Activated CD8-positive, alpha-beta T cell treated with anti-CD3 and anti-CD28 coated beads, Interleukin-2, amount 10 ng/mL, durations not matched to agents 7 days and 5 days (primary cell): ENCODE results near the gene PATJ. TPM values are rescaled to one million over a fixed set of nuclear protein-coding genes. Genes with fewer than 3 reads are reported as not detected.
"Not testable (repeated sequence)": the region's sequence is repeated elsewhere in the genome, so short reads cannot be mapped to it uniquely, and the experiment has no call there.

ENCODE experiments used
- ATAC-seq: fragments of 150-1000 bp; cut with Tn5 transposase; one replicate; pipeline ENCODE4 v1.10.0; 2021; ENCODE audit warnings: moderate library complexity
- CTCF ChIA-PET: fragments of 350-600 bp; sonication (Branson Sonifier 250); formaldehyde crosslinking; loops from one replicate; lab custom pipeline; 2021; ENCODE audit warnings: antibody characterized with exemption; lab: Charles Lee
- POLR2A ChIA-PET: fragments of 350-600 bp; sonication (Branson Sonifier 250); formaldehyde crosslinking; loops from one replicate; lab custom pipeline; 2021; ENCODE audit warnings: antibody characterized with exemption; lab: Charles Lee
- DNase-seq: peaks from one replicate; pipeline ENCODE4 v3.0.0-alpha.2; 2020
- H3K27ac Mint-ChIP-seq: one replicate; pipeline ENCODE4 v1.8.0; 2021; ENCODE audit warnings: mild to moderate bottlenecking, mixed read lengths
- H3K27me3 Mint-ChIP-seq: one replicate; pipeline ENCODE4 v1.8.0; 2021; ENCODE audit warnings: low read depth, mixed read lengths
- H3K36me3 Mint-ChIP-seq: one replicate; pipeline ENCODE4 v1.8.0; 2021; ENCODE audit warnings: low read depth, mixed read lengths
- H3K4me1 Mint-ChIP-seq: one replicate; pipeline ENCODE4 v1.8.0; 2021; ENCODE audit warnings: low read depth, mixed read lengths
- H3K4me3 Mint-ChIP-seq: one replicate; pipeline ENCODE4 v1.8.0; 2021; ENCODE audit warnings: mild to moderate bottlenecking, mixed read lengths
- H3K9me3 Mint-ChIP-seq: one replicate; pipeline ENCODE4 v1.8.0; 2022; ENCODE audit warnings: mixed read lengths; ENCODE audit not compliant: insufficient read depth
- total RNA-seq, 2 experiments: library from RNA; stranded (reverse); gene quantifications; one replicate each; pipeline ENCODE4 v1.2.3, GENCODE V29; 2021

The PATJ gene
- total RNA-seq, 2 experiments from 2014 or later: 8.8 to 10.9 TPM

DNA sequence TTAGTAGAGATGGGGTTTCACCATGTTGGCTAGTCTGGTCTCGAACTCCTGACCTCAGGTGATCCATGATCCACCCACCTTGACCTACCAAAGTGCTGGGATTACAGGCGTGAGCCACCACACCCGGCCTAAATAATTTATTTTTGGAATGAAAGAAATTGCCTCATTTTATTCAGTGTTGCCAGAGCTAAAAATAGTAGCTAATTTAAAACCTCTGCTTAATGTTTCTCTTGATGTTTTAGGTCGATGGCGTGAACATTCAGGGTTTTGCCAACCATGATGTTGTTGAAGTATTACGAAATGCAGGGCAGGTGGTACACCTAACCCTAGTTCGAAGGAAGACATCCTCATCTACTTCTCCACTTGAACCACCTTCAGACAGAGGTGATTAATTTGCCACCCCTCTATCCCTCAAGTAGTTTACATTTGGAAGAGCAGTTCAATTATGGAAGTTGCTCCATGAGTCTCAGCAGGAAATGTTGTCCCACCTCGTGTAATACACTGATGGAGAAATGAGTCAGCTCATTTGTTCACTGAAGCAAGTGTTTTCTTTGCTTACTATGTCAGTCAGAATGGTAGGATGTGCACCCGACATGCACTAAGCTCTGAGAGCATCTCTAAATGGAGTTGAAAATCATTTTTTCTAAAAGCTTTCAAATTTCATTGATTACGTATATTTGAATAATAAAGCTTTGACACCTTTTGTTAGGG lies 54.9 kb downstream of the PATJ start:
- ChIA-PET POLR2A (interaction anchor here (0.8 kb wide), 1 partner anchor 72 kb away, joined by 5 read pairs; no protein-coding TSS in a partner anchor), CTCF (interaction anchor here (1.0 to 1.1 kb wide), 2 partner anchors 12 to 13 kb away, joined by 3 read pairs; no protein-coding TSS in a partner anchor)
- Mint-ChIP-seq H3K27ac (no peak overlapping the region), H3K4me1 (peaks cover 10% of the 10 kb centered on the region), H3K36me3 (peaks cover 24% of the 10 kb centered on the region), H3K27me3 (no peaks in the 10 kb centered on the region), H3K4me3 (no peak overlapping the region), H3K9me3 (peaks cover 4% of the 10 kb centered on the region)
- ATAC-seq: no peak
- no peak for DNase-seq

- H3K4me3 Mint-ChIP-seq, ATAC-seq, DNase-seq, POLR2A ChIA-PET, CTCF ChIA-PET, H3K27me3 Mint-ChIP-seq, H3K9me3 Mint-ChIP-seq, H3K27ac Mint-ChIP-seq: not testable (repeated sequence)
- Mint-ChIP-seq H3K36me3 (peaks cover 24% of the 10 kb centered on the region), H3K4me1 (peaks cover 10% of the 10 kb centered on the region)
Observed at GRCh38 chr1:61801047-61801446, 58.8 kb downstream of the PATJ start.

DNA sequence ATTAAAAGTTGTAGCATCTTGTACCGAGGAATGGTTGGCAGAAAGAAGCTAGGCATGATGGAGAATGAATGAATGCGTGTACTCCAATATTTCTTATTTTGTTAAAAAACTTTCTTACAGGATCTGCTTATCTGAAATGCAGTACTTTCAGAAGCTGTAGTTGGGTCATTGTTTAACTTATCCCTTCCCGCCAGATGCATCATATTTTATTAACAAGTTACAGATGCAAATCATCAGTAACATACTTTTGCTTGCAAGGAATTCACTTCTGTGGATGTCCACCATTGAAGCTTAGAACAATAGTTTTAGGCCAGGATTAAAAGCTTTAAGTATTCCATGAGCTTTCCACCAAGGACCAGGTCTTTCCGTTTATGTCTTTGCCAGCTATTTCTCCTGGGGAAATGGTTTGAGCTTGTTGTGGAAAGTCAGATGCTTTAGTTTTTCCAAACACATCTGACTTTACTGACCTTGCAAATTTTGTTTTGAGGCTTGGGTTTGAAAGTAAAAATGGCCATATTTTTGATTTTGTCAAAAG lies 65.4 kb downstream of the PATJ start:
- Mint-ChIP-seq H3K4me1 (no peaks in the 10 kb centered on the region), H3K27me3 (no peaks in the 10 kb centered on the region), H3K4me3 (no peak overlapping the region), H3K9me3 (no peaks in the 10 kb centered on the region), H3K36me3 (peaks cover 1% of the 10 kb centered on the region), H3K27ac (no peak overlapping the region)
- no peak for ATAC-seq
- ChIA-PET CTCF (no interaction called here), POLR2A (no interaction called here)
- no peak for DNase-seq

DNA sequence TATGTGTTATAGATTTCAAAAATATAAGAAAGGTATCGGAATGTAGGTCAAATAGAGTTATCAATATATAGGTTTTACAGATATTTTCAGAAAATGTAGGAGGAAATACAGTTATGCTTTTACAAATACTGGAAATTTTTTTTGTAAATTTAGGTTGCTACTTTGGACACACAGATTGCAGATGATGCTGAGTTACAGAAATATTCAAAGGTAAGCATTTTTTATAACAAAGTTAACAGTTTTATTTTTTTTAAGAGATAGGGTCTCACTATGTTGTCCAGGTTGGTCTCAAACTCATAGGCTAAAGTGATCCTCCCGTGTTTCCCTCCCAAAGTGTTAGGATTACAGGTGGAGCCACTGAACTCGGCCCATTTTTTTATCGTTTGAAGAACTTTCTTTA lies 66.0 kb downstream of the PATJ start:
- ATAC-seq (no peak), DNase-seq (no peak)
- Mint-ChIP-seq H3K27me3 (no peaks in the 10 kb centered on the region), H3K27ac (no peak overlapping the region), H3K4me1 (no peaks in the 10 kb centered on the region), H3K9me3 (no peaks in the 10 kb centered on the region), H3K36me3 (no peaks in the 10 kb centered on the region), H3K4me3 (no peak overlapping the region)
- ChIA-PET POLR2A (no interaction called here), CTCF (no interaction called here)

GRCh38 chr1:61808968-61809367 lies 66.7 kb downstream of the PATJ start:
- DNase-seq: no peak
- H3K27me3 Mint-ChIP-seq: no peaks in the 10 kb centered on the region
- no peak overlapping the region for H3K4me3 Mint-ChIP-seq
- H3K4me1 Mint-ChIP-seq: no peaks in the 10 kb centered on the region
- no peaks in the 10 kb centered on the region for H3K9me3 Mint-ChIP-seq
- POLR2A ChIA-PET: no interaction called here
- no peak overlapping the region for H3K27ac Mint-ChIP-seq
- CTCF ChIA-PET: no interaction called here
- no peak for ATAC-seq
- no peaks in the 10 kb centered on the region for H3K36me3 Mint-ChIP-seq

DNA sequence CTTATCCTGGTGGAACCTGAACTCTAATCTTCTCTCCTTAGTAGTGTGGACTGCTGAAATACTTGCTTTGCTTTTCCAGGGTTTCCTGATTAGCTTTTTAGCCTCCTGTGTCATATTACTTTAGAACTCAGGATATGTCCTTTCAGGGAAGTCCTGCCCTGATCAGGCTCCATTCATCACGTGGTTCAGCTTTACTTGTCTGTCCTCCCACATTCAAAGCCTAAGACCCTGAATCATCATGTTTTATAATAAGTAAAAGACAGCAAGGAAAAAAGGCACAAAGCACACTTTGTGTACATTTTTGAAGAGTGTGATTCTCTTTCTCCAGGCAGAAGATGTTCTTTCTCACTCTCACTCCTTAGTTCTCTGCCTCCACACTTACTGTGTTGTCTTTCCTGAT lies 70.6 kb downstream of the PATJ start:
- Mint-ChIP-seq H3K27ac (no peak overlapping the region), H3K9me3 (no peaks in the 10 kb centered on the region), H3K27me3 (no peaks in the 10 kb centered on the region), H3K4me3 (no peak overlapping the region), H3K4me1 (no peaks in the 10 kb centered on the region), H3K36me3 (no peaks in the 10 kb centered on the region)
- no peak for ATAC-seq
- POLR2A ChIA-PET: no interaction called here
- CTCF ChIA-PET: no interaction called here
- DNase-seq: no peak

DNA sequence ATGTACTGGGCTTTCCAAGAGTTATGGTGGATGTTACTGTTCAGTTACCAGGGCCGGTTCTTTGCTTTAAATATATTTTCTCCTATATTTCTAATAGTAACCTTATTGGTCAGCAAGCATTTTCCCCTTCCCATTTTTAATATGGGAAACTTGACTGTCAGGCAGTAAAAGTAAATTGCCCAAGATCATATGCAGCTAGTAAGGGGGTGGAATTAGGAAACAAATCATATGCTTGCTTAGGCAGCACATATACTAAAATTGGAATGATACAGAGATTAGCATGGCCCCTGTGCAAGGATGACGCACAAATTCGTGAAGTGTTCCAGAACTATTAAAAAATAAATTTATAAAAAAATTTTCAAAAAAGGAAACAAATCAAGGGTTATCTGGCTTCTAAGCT lies 73.9 kb downstream of the PATJ start:
- no peak overlapping the region for H3K4me3 Mint-ChIP-seq
- H3K27me3 Mint-ChIP-seq: no peaks in the 10 kb centered on the region
- CTCF ChIA-PET: no interaction called here
- no peaks in the 10 kb centered on the region for H3K9me3 Mint-ChIP-seq
- DNase-seq (no peak), ATAC-seq (no peak)
- H3K27ac Mint-ChIP-seq: no peak overlapping the region
- no peaks in the 10 kb centered on the region for H3K36me3 Mint-ChIP-seq
- POLR2A ChIA-PET: no interaction called here
- no peaks in the 10 kb centered on the region for H3K4me1 Mint-ChIP-seq

- Mint-ChIP-seq H3K27me3 (no peaks in the 10 kb centered on the region), H3K4me3 (no peak overlapping the region), H3K9me3 (no peaks in the 10 kb centered on the region), H3K36me3 (peaks cover 7% of the 10 kb centered on the region), H3K4me1 (no peaks in the 10 kb centered on the region), H3K27ac (no peak overlapping the region)
- no peak for ATAC-seq
- ChIA-PET CTCF (no interaction called here), POLR2A (no interaction called here)
- DNase-seq: no peak
Observed at GRCh38 chr1:61818992-61819391, 76.7 kb downstream of the PATJ start.

DNA sequence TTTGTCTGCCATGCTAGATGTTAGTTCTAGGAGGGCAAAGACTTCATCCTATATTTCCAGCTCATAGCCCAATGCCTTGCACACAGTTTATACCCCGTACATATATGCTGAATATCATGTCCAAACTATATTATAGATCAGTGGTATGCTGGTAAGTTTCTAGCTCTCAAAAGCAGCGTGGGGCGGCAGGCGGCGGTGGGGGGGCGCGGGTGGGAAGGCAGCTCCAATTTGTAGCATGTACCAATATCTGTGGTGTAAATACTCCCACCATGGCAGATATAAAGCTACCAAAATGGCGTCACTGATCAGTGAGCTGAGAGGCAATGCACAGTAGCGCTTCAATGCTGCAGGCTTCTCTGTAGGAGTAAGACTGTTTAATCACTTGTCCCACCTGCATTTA lies 77.1 kb downstream of the PATJ start:
- Mint-ChIP-seq H3K4me3 (no peak overlapping the region), H3K4me1 (no peaks in the 10 kb centered on the region), H3K36me3 (peaks cover 7% of the 10 kb centered on the region), H3K27me3 (no peaks in the 10 kb centered on the region), H3K27ac (no peak overlapping the region), H3K9me3 (no peaks in the 10 kb centered on the region)
- ChIA-PET CTCF (no interaction called here), POLR2A (no interaction called here)
- DNase-seq (no peak), ATAC-seq (no peak)

GRCh38 chr1:61825393-61825792 lies 83.1 kb downstream of the PATJ start:
- DNase-seq (no peak), ATAC-seq (no peak)
- CTCF ChIA-PET: no interaction called here
- Mint-ChIP-seq H3K4me1 (no peaks in the 10 kb centered on the region), H3K9me3 (no peaks in the 10 kb centered on the region), H3K36me3 (peaks cover 14% of the 10 kb centered on the region), H3K27ac (no peak overlapping the region), H3K4me3 (no peak overlapping the region), H3K27me3 (no peaks in the 10 kb centered on the region)
- POLR2A ChIA-PET: no interaction called here

GRCh38 chr1:61828805-61829204 lies 86.5 kb downstream of the PATJ start:
- no peak overlapping the region for H3K27ac Mint-ChIP-seq
- no peak overlapping the region for H3K4me3 Mint-ChIP-seq
- DNase-seq (no peak), ATAC-seq (no peak)
- ChIA-PET POLR2A (no interaction called here), CTCF (no interaction called here)
- H3K36me3 Mint-ChIP-seq: peaks cover 9% of the 10 kb centered on the region
- H3K27me3 Mint-ChIP-seq: no peaks in the 10 kb centered on the region
- no peaks in the 10 kb centered on the region for H3K9me3 Mint-ChIP-seq
- H3K4me1 Mint-ChIP-seq: no peaks in the 10 kb centered on the region

DNA sequence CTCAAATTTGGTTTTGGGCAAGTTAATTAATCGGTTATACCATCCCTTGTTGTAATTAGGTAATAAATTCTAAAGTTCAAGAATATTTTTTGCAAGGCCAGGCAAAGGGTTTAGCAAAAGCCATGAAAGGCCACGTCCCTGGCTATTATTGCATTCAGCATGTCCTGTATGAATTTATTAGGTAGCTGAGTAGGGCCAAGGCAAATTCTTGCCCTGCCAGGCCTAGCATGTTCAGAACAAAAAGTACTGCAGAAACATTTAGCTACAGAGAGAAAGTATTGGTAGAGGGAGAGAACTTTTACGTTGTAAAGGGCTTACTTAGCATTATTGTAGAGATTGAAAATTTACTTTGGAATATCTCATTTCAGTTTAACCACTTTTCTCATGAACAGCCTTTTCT lies 94.4 kb downstream of the PATJ start:
- H3K9me3 Mint-ChIP-seq: no peaks in the 10 kb centered on the region
- H3K36me3 Mint-ChIP-seq: no peaks in the 10 kb centered on the region
- H3K27me3 Mint-ChIP-seq: no peaks in the 10 kb centered on the region
- H3K27ac Mint-ChIP-seq: no peak overlapping the region
- POLR2A ChIA-PET: no interaction called here
- H3K4me1 Mint-ChIP-seq: no peaks in the 10 kb centered on the region
- no peak overlapping the region for H3K4me3 Mint-ChIP-seq
- ATAC-seq (no peak), DNase-seq (no peak)
- CTCF ChIA-PET: no interaction called here
